B cell (primary cell): ENCODE data around the gene SAMD3. TPM values are rescaled to one million over a fixed set of nuclear protein-coding genes. Genes with fewer than 3 reads are reported as not detected.

ENCODE experiments used
- ATAC-seq: fragments of 200-7000 bp; cut with Tn5 transposase; one replicate; pipeline ENCODE4 v1.10.0; 2021; ENCODE audit warnings: low read depth, mild to moderate bottlenecking, moderate number of reproducible peaks, moderate library complexity
- CTCF ChIA-PET: fragments of 350-600 bp; sonication (Branson Sonifier 250); formaldehyde crosslinking; loops from one replicate; lab custom pipeline; 2021; ENCODE audit warnings: antibody characterized with exemption, inconsistent platforms; lab: Charles Lee
- POLR2A ChIA-PET: fragments of 350-600 bp; sonication (Branson Sonifier 250); formaldehyde crosslinking; loops from one replicate; lab custom pipeline; 2021; ENCODE audit warnings: antibody characterized with exemption; lab: Charles Lee
- DNase-seq: peaks from one replicate; pipeline ENCODE4 v3.0.0; 2013
- H2AFZ ChIP-seq: 2 replicates; pipeline ENCODE4 v1.6.1; 2012; ENCODE audit warnings: mild to moderate bottlenecking, low read depth, low read length; ENCODE audit not compliant: insufficient read depth, poor library complexity, severe bottlenecking
- H3K27ac ChIP-seq, 2 donors: 1 replicate in 1 of 2; 2 replicates in 1 of 2; pipeline ENCODE4 v1.5.1; 2012 to 2013; ENCODE audit warnings: low read length in 2 of 2, mild to moderate bottlenecking in 2 of 2, moderate library complexity in 1 of 2
- H3K27me3 ChIP-seq, 4 experiments: fragments of 200-600 bp in 1 of 4; sonication (generic) in 1 of 4; replicated peaks in 1 of 4; 1 replicate in 2 of 4; 2 replicates in 2 of 4; pipeline versions ENCODE4 v1.6.1 to v1.7.0; 2013 to 2016; ENCODE audit warnings: low read length in 3 of 4, mild to moderate bottlenecking in 2 of 4, mixed read lengths in 1 of 4, moderate library complexity in 1 of 4; ENCODE audit not compliant: insufficient read depth in 4 of 4, control insufficient read depth in 3 of 4; ENCODE audit errors: control extremely low read depth in 1 of 4
- H3K36me3 ChIP-seq, 2 experiments: replicated peaks in 1 of 2; 1 replicate in 1 of 2; 2 replicates in 1 of 2; pipeline versions ENCODE4 v1.6.1 to v1.7.1; 2013; ENCODE audit warnings: low read length in 1 of 2; ENCODE audit not compliant: insufficient read depth in 2 of 2, control insufficient read depth in 1 of 2; ENCODE audit errors: control extremely low read depth in 1 of 2, extremely low read depth in 1 of 2
- H3K4me1 ChIP-seq, 2 donors: fragments of 200-600 bp in 1 of 2; sonication (generic) in 1 of 2; 1 replicate in 1 of 2; 2 replicates in 1 of 2; pipeline versions ENCODE4 v1.5.1 to v1.6.1; 2013 to 2017; ENCODE audit warnings: low read length in 2 of 2; ENCODE audit not compliant: control insufficient read depth in 2 of 2, insufficient read depth in 2 of 2
- H3K4me2 ChIP-seq: replicated peaks from 2 replicates; pipeline ENCODE3; 2012; ENCODE audit warnings: mild to moderate bottlenecking, low read depth, low read length; ENCODE audit not compliant: poor library complexity, severe bottlenecking
- H3K4me3 ChIP-seq, 5 experiments: fragments of 200-600 bp in 1 of 5; sonication (generic) in 1 of 5; 1 replicate in 3 of 5; 2 replicates in 2 of 5; pipeline versions ENCODE4 v1.5.1 to v1.7.0; 2011 to 2016; ENCODE audit warnings: low read length in 4 of 5, mild to moderate bottlenecking in 4 of 5, low read depth in 2 of 5, control low read depth in 1 of 5, moderate library complexity in 1 of 5; ENCODE audit not compliant: insufficient read depth in 1 of 5; ENCODE audit errors: control extremely low read depth in 1 of 5, extremely low read depth in 1 of 5
- H3K79me2 ChIP-seq: fragments of 200-600 bp; sonication (generic); one replicate; pipeline ENCODE4 v1.6.0; 2016; ENCODE audit warnings: low read length; ENCODE audit not compliant: control insufficient read depth, insufficient read depth
- H3K9ac ChIP-seq: fragments of 200-600 bp; sonication (generic); 2 replicates; pipeline ENCODE4 v1.6.1; 2017; ENCODE audit warnings: mild to moderate bottlenecking, low read length, moderate library complexity
- H3K9me3 ChIP-seq, 3 donors: one replicate each; pipeline versions ENCODE4 v1.6.1 to v1.7.1; 2013; ENCODE audit warnings: low read length in 2 of 3; ENCODE audit not compliant: control insufficient read depth in 2 of 3, insufficient read depth in 1 of 3; ENCODE audit errors: control extremely low read depth in 1 of 3
- H4K20me1 ChIP-seq: 2 replicates; pipeline ENCODE4 v1.6.0; 2012; ENCODE audit warnings: mild to moderate bottlenecking, low read length; ENCODE audit not compliant: insufficient read depth, control insufficient read depth, poor library complexity, severe bottlenecking
- H3K27ac Mint-ChIP-seq: one replicate; pipeline ENCODE4 v1.8.0; 2021; ENCODE audit warnings: mixed read lengths
- H3K27me3 Mint-ChIP-seq: one replicate; pipeline ENCODE4 v1.8.0; 2021; ENCODE audit warnings: mixed read lengths
- H3K4me1 Mint-ChIP-seq: one replicate; pipeline ENCODE4 v1.8.0; 2021; ENCODE audit warnings: mixed read lengths
- H3K4me3 Mint-ChIP-seq: one replicate; pipeline ENCODE4 v1.8.0; 2021; ENCODE audit warnings: mixed read lengths
- H3K9me3 Mint-ChIP-seq: one replicate; pipeline ENCODE4 v1.8.0; 2022; ENCODE audit warnings: mixed read lengths; ENCODE audit not compliant: insufficient read depth
- EZH2 ChIP-seq: IDR thresholded peaks from 2 replicates; pipeline ENCODE4 v1.6.1; 2012; ENCODE audit warnings: borderline replicate concordance, low read depth, mild to moderate bottlenecking, moderate library complexity, low read length; ENCODE audit not compliant: insufficient read depth, poor library complexity, severe bottlenecking
- WGBS: methylation state at CpG from one replicate; pipeline ENCODE4 v1.1.5; 2013; ENCODE audit warnings: missing lambda C conversion rate; ENCODE audit not compliant: insufficient coverage; 5-methylcytosine and 5-hydroxymethylcytosine counted together
- intact Hi-C: fragments of 100-400 bp; cut with micrococcal nuclease; formaldehyde crosslinking; loops from one replicate; pipeline ENCODE4 v1.10.0; 2022
- polyA plus RNA-seq: library from polyadenylated mRNA; depleted of rRNA; stranded (reverse); fragments of >200 nt; gene quantifications from 2 replicates; pipeline ENCODE4 v1.2.3, GENCODE V29; 2012
- total RNA-seq, 2 donors: library from RNA; stranded (reverse); fragments of 120-200 nt in 1 of 2; gene quantifications; 1 replicate in 1 of 2; 2 replicates in 1 of 2; pipeline versions ENCODE4 v1.2.3 to v1.2.4, GENCODE V29; 2013 to 2022
- TF ChIP-seq, protein P1 (sequence below): fragments of 200-600 bp; IDR thresholded peaks from one replicate; pipeline ENCODE4 v1.8.0; 2022; ENCODE audit warnings: antibody characterized with exemption, mild to moderate bottlenecking

Gene SAMD3
- total and polyA plus RNA-seq, 2 donors (not counting 1 experiment from before 2014, with no cell fraction given): 0.57 to 3.8 TPM

DNA sequence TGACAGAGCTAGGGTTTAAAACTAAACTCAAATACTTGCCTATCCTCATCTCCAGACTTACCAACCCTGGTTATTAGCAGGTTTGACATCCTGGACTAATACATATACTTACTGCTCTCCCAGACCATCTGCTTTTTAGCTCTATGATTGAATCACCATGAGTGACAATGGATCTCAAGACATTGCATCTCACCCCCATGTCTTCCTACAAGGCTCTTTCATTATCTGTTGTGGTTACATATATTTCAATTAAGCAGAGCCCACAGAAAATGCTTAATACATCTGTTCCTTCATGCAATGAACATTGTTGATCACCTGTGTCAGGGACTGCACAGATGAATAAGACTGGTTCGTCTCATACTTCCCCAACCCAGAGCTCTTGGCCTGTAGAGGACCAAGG lies 19.4 kb downstream of the SAMD3 start:
- CTCF ChIA-PET: interaction anchor here (0.5 to 1.1 kb wide), 3 partner anchors 15 to 606 kb away, joined by 3 to 6 read pairs (median 3); no protein-coding TSS in a partner anchor
- Histone ChIP-seq H3K9ac (no peak overlapping the region), H3K79me2 (no peaks in the 10 kb centered on the region), H3K4me1 (peaks cover 0 to 12% of the 10 kb centered on the region in 2 donors), H3K36me3 (no peaks in the 10 kb centered on the region), H3K4me3 (no peak overlapping the region), H3K27me3 (no peaks in the 10 kb centered on the region), H3K4me2 (no peak overlapping the region), H2AFZ (no peak overlapping the region), H4K20me1 (no peaks in the 10 kb centered on the region), H3K9me3 (no peaks in the 10 kb centered on the region), H3K27ac (no peak overlapping the region)
- intact Hi-C loops: no loop called here
- WGBS: no CpG with 5 or more reads among the region's 1 CpG
- Mint-ChIP-seq H3K27ac (no peak overlapping the region), H3K4me1 (peaks cover 13% of the 10 kb centered on the region), H3K4me3 (no peak overlapping the region), H3K9me3 (peaks cover 6% of the 10 kb centered on the region), H3K27me3 (no peaks in the 10 kb centered on the region)
- POLR2A ChIA-PET: no interaction called here
- TF ChIP-seq, protein P1, sequence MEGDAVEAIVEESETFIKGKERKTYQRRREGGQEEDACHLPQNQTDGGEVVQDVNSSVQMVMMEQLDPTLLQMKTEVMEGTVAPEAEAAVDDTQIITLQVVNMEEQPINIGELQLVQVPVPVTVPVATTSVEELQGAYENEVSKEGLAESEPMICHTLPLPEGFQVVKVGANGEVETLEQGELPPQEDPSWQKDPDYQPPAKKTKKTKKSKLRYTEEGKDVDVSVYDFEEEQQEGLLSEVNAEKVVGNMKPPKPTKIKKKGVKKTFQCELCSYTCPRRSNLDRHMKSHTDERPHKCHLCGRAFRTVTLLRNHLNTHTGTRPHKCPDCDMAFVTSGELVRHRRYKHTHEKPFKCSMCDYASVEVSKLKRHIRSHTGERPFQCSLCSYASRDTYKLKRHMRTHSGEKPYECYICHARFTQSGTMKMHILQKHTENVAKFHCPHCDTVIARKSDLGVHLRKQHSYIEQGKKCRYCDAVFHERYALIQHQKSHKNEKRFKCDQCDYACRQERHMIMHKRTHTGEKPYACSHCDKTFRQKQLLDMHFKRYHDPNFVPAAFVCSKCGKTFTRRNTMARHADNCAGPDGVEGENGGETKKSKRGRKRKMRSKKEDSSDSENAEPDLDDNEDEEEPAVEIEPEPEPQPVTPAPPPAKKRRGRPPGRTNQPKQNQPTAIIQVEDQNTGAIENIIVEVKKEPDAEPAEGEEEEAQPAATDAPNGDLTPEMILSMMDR: no peak
- no peak for TF ChIP-seq EZH2
- DNase-seq: no peak
- no peak for ATAC-seq

DNA sequence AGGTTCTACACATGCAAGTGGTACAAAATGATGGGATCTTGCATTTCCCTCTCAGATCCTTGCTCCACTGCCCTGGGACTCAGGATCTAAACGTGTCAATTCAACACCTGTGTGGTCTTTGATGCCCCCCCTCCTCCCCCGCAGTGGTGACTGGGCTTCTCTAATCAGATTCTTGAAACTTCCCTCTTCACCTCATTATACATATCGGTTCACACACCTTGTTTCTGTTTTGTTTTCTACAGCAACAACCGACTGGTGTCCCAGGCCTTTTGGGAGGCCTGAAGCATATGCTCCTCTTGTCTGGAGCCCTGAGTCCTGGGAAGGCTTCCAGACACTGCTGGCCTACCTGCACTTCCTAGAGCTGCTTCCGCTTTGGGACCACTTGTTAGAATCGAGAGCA lies 20.0 kb downstream of the SAMD3 start:
- Mint-ChIP-seq H3K27me3 (no peaks in the 10 kb centered on the region), H3K27ac (no peak overlapping the region), H3K9me3 (peaks cover 6% of the 10 kb centered on the region), H3K4me3 (no peak overlapping the region), H3K4me1 (peaks cover 13% of the 10 kb centered on the region)
- 62% methylated on average over 6 of the region's 6 CpGs for WGBS
- H4K20me1 ChIP-seq: no peaks in the 10 kb centered on the region
- no peaks in the 10 kb centered on the region for H3K36me3 ChIP-seq
- peak; percentile 18 for DNase-seq
- ChIA-PET POLR2A (no interaction called here), CTCF (interaction anchor here (0.5 to 1.1 kb wide), 2 partner anchors 15 to 22 kb away, joined by 3 to 6 read pairs; no protein-coding TSS in a partner anchor)
- intact Hi-C loops: no loop called here
- H3K9me3 ChIP-seq: no peaks in the 10 kb centered on the region
- no peak overlapping the region for H3K4me3 ChIP-seq
- H3K4me1 ChIP-seq: peaks cover 0 to 12% of the 10 kb centered on the region in 2 donors
- H2AFZ ChIP-seq: no peak overlapping the region
- H3K27me3 ChIP-seq: no peaks in the 10 kb centered on the region
- no peaks in the 10 kb centered on the region for H3K79me2 ChIP-seq
- peak overlapping the region; percentile 0 for H3K4me2 ChIP-seq
- H3K27ac ChIP-seq: no peak overlapping the region
- ATAC-seq: no peak
- TF ChIP-seq, protein P1: no peak
- TF ChIP-seq EZH2: no peak
- H3K9ac ChIP-seq: no peak overlapping the region
